ENCODE measurements around the gene PIKFYVE.

Gene PIKFYVE

GRCh38 chr2:208304157-208304556 lies 38.1 kb downstream of the PIKFYVE start:
- Histone ChIP-seq H3K27ac (no peak overlapping the region), H3K27me3 (replicated peaks) (no peaks in the 10 kb centered on the region), H3K36me3 (replicated peaks) (peaks cover 20% of the 10 kb centered on the region), H3K4me3 (ENCODE audit: low read depth, low read length) (no peak overlapping the region)
- TF ChIP-seq CTCF (IDR thresholded peaks at IDR 0.05; ENCODE audit: low read depth, low read length, missing control alignments), result no peak
- no peak for DNase-seq
- in situ Hi-C loops (cut with HindIII; ENCODE audit: low pct_ligation_motif_present, low sequenced_read_pairs), result no loop called here

GRCh38 chr2:208304695-208305094 lies 38.6 kb downstream of the PIKFYVE start:
- Histone ChIP-seq H3K27ac (no peak overlapping the region), H3K27me3 (replicated peaks) (no peaks in the 10 kb centered on the region), H3K36me3 (replicated peaks) (peaks cover 16% of the 10 kb centered on the region), H3K4me3 (ENCODE audit: low read depth, low read length) (no peak overlapping the region)
- in situ Hi-C loops (cut with HindIII; ENCODE audit: low pct_ligation_motif_present, low sequenced_read_pairs), result no loop called here
- no peak for DNase-seq
- TF ChIP-seq CTCF (IDR thresholded peaks at IDR 0.05; ENCODE audit: low read depth, low read length, missing control alignments), result no peak

- no peak for DNase-seq
- peaks cover 13% of the 10 kb centered on the region for H3K36me3 ChIP-seq (replicated peaks)
- in situ Hi-C loops (cut with HindIII; ENCODE audit: low pct_ligation_motif_present, low sequenced_read_pairs), result no loop called here
Observed at GRCh38 chr2:208306291-208306690, 40.2 kb downstream of the PIKFYVE start.

GRCh38 chr2:208311321-208311720 lies 45.3 kb downstream of the PIKFYVE start:
- in situ Hi-C loops (cut with HindIII; ENCODE audit: low pct_ligation_motif_present, low sequenced_read_pairs), result no loop called here
- H3K4me3 ChIP-seq (ENCODE audit: low read depth, low read length), result no peak overlapping the region
- no peak for TF ChIP-seq CTCF (IDR thresholded peaks at IDR 0.05; ENCODE audit: low read depth, low read length, missing control alignments)

More at GRCh38 chr2:208306291-208306690, 40.2 kb downstream of the PIKFYVE start:
- no peak overlapping the region for H3K27ac ChIP-seq
- no peaks in the 10 kb centered on the region for H3K27me3 ChIP-seq (replicated peaks)
- TF ChIP-seq CTCF (IDR thresholded peaks at IDR 0.05; ENCODE audit: low read depth, low read length, missing control alignments), result no peak
- H3K4me3 ChIP-seq (ENCODE audit: low read depth, low read length), result no peak overlapping the region

GRCh38 chr2:208311954-208312353 lies 45.9 kb downstream of the PIKFYVE start:
- no peak for TF ChIP-seq CTCF (IDR thresholded peaks at IDR 0.05; ENCODE audit: low read depth, low read length, missing control alignments)
- no peaks in the 10 kb centered on the region for H3K27me3 ChIP-seq (replicated peaks)
- in situ Hi-C loops (cut with HindIII; ENCODE audit: low pct_ligation_motif_present, low sequenced_read_pairs), result no loop called here
- no peak overlapping the region for H3K27ac ChIP-seq
- H3K4me3 ChIP-seq (ENCODE audit: low read depth, low read length), result no peak overlapping the region
- peak; percentile 22 for DNase-seq
- peaks cover 8% of the 10 kb centered on the region for H3K36me3 ChIP-seq (replicated peaks)

More at GRCh38 chr2:208311321-208311720, 45.3 kb downstream of the PIKFYVE start:
- H3K27me3 ChIP-seq (replicated peaks), result no peaks in the 10 kb centered on the region
- DNase-seq, result no peak
- peaks cover 8% of the 10 kb centered on the region for H3K36me3 ChIP-seq (replicated peaks)
- H3K27ac ChIP-seq, result no peak overlapping the region

- in situ Hi-C loops (cut with HindIII; ENCODE audit: low pct_ligation_motif_present, low sequenced_read_pairs), result no loop called here
- TF ChIP-seq CTCF (IDR thresholded peaks at IDR 0.05; ENCODE audit: low read depth, low read length, missing control alignments), result no peak
- Histone ChIP-seq H3K36me3 (replicated peaks) (peaks cover 15% of the 10 kb centered on the region), H3K27ac (no peak overlapping the region), H3K4me3 (ENCODE audit: low read depth, low read length) (no peak overlapping the region), H3K27me3 (replicated peaks) (no peaks in the 10 kb centered on the region)
- peak; percentile 59 for DNase-seq
Observed at GRCh38 chr2:208315081-208315788, 49.2 kb downstream of the PIKFYVE start.

Measured in brain microvascular endothelial cell (primary cell).